Heart left ventricle (tissue), 13 donors: ENCODE measurements around the gene POP5.
"Not testable (repeated sequence)": the region's sequence is repeated elsewhere in the genome, so short reads cannot be mapped to it uniquely, and the experiment has no call there.

Source experiments
- POLR2A ChIP-seq, 2 donors: fragments of 450-650 bp; IDR thresholded peaks; one replicate each; pipeline ENCODE4 v1.6.1; 2017; ENCODE audit warnings: antibody characterized with exemption in 2 of 2, mild to moderate bottlenecking in 2 of 2, moderate library complexity in 2 of 2
- TF ChIP-seq, protein P1 (sequence below), 12 donors: fragments of 200-600 bp; sonication (generic) in 4 of 12; IDR thresholded peaks; one replicate each; pipeline versions ENCODE4 v1.5.0 to v1.8.0; 2018 to 2022; ENCODE audit warnings: antibody characterized with exemption in 12 of 12, mild to moderate bottlenecking in 5 of 12
- donor health status: ischemic (EF 13 %, LVEDD 7.1; RV severe dilation, severe dysfunction).
- donor health status: DM: no; HTN: yes; CAD: no.
- donor health status: DM: no; HTN: no; CAD: no.
- donor health status: ischemic (EF 25% LVEDD 6.9; RV normal size, moderate dysfunction).
- donor health status: ischemic (EF 25% LVEDD 5.7; RV mildly dilated, moderate dysfunction).
- donor health status: ischemic (EF 35%, LVEDD 5.7; RV mildly dilated, moderate dysfunction).
- donor health status: nonischemic (EF 11% LVEDD 7.7; RV severe dilation, severe dysfunction).
- donor health status: DM: yes; HTN: yes; CAD: no.
- donor health status: PGD.
- donor health status: ischemic (EF 29% LVEDD 5.4; RV normal size, mild dysfunction).
- donor health status: nonischemic (EF 23%, LVEDD 6.1; RV moderate dilation, normal function).

DNA sequence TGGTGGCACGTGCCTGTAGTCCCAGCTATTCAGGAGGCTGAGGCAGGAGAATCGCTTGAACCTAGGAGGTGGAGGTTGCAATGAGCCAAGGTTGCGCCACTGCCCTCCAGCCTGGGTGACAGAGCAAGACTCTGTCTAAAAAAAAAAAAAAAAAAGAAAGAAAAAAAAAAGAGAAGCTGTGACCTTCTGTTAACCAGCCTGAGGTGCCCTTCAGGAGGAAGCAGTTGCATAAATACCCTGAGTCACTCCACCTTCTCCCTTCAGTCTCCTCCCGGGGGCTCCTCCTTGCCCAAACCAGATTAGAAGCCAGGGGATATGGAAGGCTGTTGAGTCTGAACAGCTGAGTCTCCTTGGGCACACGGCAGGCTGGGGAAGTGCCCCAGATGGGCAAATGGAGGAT, 21.2 kb upstream of the POP5 start:
- TF ChIP-seq, protein P1, sequence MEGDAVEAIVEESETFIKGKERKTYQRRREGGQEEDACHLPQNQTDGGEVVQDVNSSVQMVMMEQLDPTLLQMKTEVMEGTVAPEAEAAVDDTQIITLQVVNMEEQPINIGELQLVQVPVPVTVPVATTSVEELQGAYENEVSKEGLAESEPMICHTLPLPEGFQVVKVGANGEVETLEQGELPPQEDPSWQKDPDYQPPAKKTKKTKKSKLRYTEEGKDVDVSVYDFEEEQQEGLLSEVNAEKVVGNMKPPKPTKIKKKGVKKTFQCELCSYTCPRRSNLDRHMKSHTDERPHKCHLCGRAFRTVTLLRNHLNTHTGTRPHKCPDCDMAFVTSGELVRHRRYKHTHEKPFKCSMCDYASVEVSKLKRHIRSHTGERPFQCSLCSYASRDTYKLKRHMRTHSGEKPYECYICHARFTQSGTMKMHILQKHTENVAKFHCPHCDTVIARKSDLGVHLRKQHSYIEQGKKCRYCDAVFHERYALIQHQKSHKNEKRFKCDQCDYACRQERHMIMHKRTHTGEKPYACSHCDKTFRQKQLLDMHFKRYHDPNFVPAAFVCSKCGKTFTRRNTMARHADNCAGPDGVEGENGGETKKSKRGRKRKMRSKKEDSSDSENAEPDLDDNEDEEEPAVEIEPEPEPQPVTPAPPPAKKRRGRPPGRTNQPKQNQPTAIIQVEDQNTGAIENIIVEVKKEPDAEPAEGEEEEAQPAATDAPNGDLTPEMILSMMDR (IDR thresholded peaks at IDR 0.05) = not testable (repeated sequence)
- not testable (repeated sequence) for TF ChIP-seq POLR2A (IDR thresholded peaks at IDR 0.05)
